Testis (tissue), 2 donors: ENCODE results near the gene RNASE8.

Experiments used
- POLR2A ChIP-seq: fragments of 450-650 bp; IDR thresholded peaks from one replicate; pipeline ENCODE4 v1.6.1; 2017; ENCODE audit warnings: antibody characterized with exemption, mild to moderate bottlenecking, moderate library complexity
- TF ChIP-seq, protein P1 (sequence below), 3 experiments: fragments of 450-650 bp in 2 of 3; fragments of 200-600 bp in 1 of 3; sonication (generic) in 1 of 3; IDR thresholded peaks; one replicate each; pipeline ENCODE4 v1.5.1; 2016 to 2019; ENCODE audit warnings: antibody characterized with exemption in 3 of 3, mild to moderate bottlenecking in 2 of 3, moderate library complexity in 1 of 3

DNA sequence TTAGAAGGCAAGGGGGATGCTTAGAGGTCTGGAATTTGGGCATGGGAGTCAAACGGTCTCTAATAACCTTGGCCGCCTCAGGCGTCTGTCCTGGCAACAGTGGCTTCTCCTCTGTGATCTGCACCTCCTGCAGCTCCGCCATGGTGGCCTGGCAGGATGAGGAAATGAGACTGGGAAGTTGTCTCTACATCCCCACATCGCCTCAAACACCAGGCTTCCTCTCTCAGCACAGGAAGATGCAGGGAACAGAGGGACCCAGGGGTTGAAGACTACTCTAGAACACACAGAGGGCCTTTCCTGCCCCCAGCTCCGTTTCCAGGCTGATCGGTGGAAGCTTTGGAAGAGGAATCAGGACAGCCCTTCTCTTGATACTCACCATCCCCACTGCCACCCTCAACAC is 34.4 kb upstream of the RNASE8 start:
- TF ChIP-seq, protein P1, sequence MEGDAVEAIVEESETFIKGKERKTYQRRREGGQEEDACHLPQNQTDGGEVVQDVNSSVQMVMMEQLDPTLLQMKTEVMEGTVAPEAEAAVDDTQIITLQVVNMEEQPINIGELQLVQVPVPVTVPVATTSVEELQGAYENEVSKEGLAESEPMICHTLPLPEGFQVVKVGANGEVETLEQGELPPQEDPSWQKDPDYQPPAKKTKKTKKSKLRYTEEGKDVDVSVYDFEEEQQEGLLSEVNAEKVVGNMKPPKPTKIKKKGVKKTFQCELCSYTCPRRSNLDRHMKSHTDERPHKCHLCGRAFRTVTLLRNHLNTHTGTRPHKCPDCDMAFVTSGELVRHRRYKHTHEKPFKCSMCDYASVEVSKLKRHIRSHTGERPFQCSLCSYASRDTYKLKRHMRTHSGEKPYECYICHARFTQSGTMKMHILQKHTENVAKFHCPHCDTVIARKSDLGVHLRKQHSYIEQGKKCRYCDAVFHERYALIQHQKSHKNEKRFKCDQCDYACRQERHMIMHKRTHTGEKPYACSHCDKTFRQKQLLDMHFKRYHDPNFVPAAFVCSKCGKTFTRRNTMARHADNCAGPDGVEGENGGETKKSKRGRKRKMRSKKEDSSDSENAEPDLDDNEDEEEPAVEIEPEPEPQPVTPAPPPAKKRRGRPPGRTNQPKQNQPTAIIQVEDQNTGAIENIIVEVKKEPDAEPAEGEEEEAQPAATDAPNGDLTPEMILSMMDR (IDR thresholded peaks at IDR 0.05) = no peak
- TF ChIP-seq POLR2A = no peak
